ENCODE measurements around the gene ABCC1.
"Not testable (repeated sequence)": the region's sequence is repeated elsewhere in the genome, so short reads cannot be mapped to it uniquely, and the experiment has no call there.

ABCC1 gene

GRCh38 chr16:15949210-15950160, at the start of gene ABCC1:
Gene ABCC1, plus strand, starts transcription at chr16:15949616. Its CDS starts 136 bp downstream, at chr16:15949752.
- DNase-seq (peak; percentile 74 to 77), ATAC-seq (peak; percentile 75)
- H3K4me3 Mint-ChIP-seq = peak within 1 kb of the TSS; percentile 99 to 100
- H3K4me1 Mint-ChIP-seq = peaks cover 63% of the 10 kb centered on the region
- no peaks in the 10 kb centered on the region for H3K9me3 Mint-ChIP-seq
- peak within 1 kb of the TSS; percentile 98 to 100 for H3K27ac Mint-ChIP-seq
- no peaks in the 10 kb centered on the region for H3K27me3 Mint-ChIP-seq

GRCh38 chr16:15900357-15900756, 49.1 kb upstream of the ABCC1 start:
- Mint-ChIP-seq H3K4me3 (no peak overlapping the region), H3K9me3 (no peaks in the 10 kb centered on the region), H3K27ac (no peak overlapping the region), H3K4me1 (peaks cover 29% of the 10 kb centered on the region), H3K27me3 (no peaks in the 10 kb centered on the region)
- no peak for DNase-seq
- ATAC-seq = no peak

DNA sequence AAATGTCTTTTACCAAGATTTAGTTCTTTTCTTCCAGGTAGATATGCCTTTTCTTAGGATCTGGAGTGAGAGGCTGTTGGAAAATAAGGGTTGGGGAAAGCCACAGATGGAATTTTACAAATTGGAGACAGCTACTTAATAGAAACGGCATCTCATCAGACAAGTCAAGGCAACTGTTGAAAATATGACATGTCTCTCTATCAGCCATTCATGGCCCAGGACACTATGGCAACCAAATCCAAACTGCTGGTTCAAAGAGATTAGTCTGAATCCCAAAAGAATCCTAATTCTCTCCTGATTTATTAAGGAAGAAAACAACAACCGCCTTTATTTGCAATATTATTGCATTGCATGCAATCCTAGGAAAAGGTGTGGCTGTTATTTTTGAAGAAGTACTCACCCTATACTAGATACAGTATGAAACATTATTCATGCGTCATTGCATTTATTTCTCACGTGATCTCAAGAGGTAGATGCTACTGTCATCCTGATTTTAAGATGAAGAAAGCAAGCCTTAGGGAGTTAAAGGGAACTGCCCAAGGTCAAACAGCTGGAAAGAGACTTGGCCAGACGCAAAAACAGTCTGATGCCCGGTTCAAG, 48.4 kb upstream of the ABCC1 start:
- DNase-seq (no peak), ATAC-seq (no peak)
- Mint-ChIP-seq H3K27ac (no peak overlapping the region), H3K4me3 (no peak overlapping the region), H3K27me3 (no peaks in the 10 kb centered on the region), H3K4me1 (peaks cover 29% of the 10 kb centered on the region), H3K9me3 (no peaks in the 10 kb centered on the region)

GRCh38 chr16:15903960-15904359, 45.5 kb upstream of the ABCC1 start:
- peaks cover 0 to 4% of the 10 kb centered on the region in 2 donors for H3K9me3 Mint-ChIP-seq
- H3K4me1 Mint-ChIP-seq = peaks cover 9% of the 10 kb centered on the region
- H3K4me3 Mint-ChIP-seq = no peak overlapping the region
- ATAC-seq (no peak), DNase-seq (no peak)
- no peak overlapping the region for H3K27ac Mint-ChIP-seq
- no peaks in the 10 kb centered on the region for H3K27me3 Mint-ChIP-seq

GRCh38 chr16:15906439-15906838, 43.0 kb upstream of the ABCC1 start:
- Mint-ChIP-seq H3K4me1 (no peaks in the 10 kb centered on the region), H3K27ac (no peak overlapping the region), H3K9me3 (peaks cover 0 to 4% of the 10 kb centered on the region in 2 donors), H3K27me3 (no peaks in the 10 kb centered on the region), H3K4me3 (no peak overlapping the region)
- no peak for DNase-seq
- ATAC-seq = no peak

GRCh38 chr16:15907863-15908478, 41.4 kb upstream of the ABCC1 start:
- Mint-ChIP-seq H3K27me3 (no peaks in the 10 kb centered on the region), H3K4me1 (peaks cover 8% of the 10 kb centered on the region), H3K9me3 (peaks cover 0 to 4% of the 10 kb centered on the region in 2 donors), H3K27ac (no peak overlapping the region), H3K4me3 (no peak overlapping the region)
- DNase-seq = peak; percentile 19 to 53
- ATAC-seq = peak; percentile 91

- no peak for ATAC-seq
- Mint-ChIP-seq H3K27me3 (no peaks in the 10 kb centered on the region), H3K4me1 (peaks cover 10% of the 10 kb centered on the region), H3K9me3 (peaks cover 0 to 4% of the 10 kb centered on the region in 2 donors), H3K4me3 (no peak overlapping the region), H3K27ac (no peak overlapping the region)
- DNase-seq = no peak
Observed at GRCh38 chr16:15911198-15911597, 38.2 kb upstream of the ABCC1 start.

DNA sequence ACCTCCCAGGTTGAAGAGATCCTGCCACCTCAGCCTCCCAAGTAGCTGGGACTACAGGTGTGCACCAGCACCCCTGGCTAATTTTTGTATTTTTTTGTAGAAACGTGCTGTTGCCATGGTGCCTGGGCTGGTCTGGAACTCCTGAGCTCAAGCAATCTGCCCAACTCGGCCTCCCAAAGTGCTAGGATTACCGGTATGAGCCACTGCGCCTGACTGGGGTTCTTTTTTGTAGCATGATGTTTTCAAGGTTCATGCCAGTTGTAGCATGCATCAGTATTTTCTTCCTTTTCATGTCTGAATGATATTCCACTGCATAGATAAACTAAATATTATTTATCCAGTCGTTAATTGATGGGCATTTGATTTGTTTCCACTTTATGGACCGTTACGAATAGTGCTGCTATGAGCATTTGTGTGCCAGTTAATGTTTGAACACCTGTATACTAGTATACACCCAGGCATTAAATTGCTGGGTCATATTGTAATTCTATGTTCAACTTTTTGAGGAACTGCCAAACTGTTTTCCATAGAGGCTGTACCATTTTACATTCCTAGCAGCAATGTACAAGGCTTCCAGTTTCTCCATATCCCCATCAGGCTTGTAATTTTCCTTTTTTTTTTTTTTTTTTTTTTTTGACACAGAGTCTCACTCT, 36.2 kb upstream of the ABCC1 start:
- peaks cover 10% of the 10 kb centered on the region for H3K4me1 Mint-ChIP-seq
- peak overlapping the region; percentile 70 to 71 for H3K4me3 Mint-ChIP-seq
- DNase-seq (no peak), ATAC-seq (no peak)
- H3K27ac Mint-ChIP-seq = peak overlapping the region; percentile 86 to 90
- no peaks in the 10 kb centered on the region for H3K9me3 Mint-ChIP-seq
- no peaks in the 10 kb centered on the region for H3K27me3 Mint-ChIP-seq

DNA sequence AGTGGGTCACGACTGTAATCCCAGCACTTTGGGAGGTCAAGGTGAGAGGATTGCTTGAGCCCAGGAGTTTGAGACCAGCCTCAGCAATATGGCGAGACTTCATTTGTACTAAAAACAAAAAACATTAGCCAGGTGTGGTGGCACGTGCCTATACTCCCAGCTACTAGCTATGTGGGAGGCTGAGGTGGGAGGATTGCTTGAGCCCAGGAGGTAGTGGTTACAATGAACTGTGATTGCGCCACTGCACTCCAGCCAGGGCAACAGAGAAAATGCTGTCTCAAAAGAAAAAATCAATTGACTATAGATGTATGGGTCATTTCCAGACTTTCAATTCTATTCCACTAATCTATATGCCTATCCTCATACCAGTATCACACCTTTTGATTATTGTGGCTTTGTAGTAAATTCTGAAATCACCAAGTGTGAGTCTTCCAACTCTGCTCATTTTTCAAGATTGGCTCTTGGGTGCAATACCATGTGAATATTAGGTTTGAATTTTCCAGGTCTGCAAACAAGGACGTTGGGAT, 33.8 kb upstream of the ABCC1 start:
- Mint-ChIP-seq H3K4me1 (peaks cover 10% of the 10 kb centered on the region), H3K4me3 (no peak overlapping the region), H3K9me3 (no peaks in the 10 kb centered on the region), H3K27me3 (no peaks in the 10 kb centered on the region), H3K27ac (no peak overlapping the region)
- peak; percentile 59 for ATAC-seq
- no peak for DNase-seq

DNA sequence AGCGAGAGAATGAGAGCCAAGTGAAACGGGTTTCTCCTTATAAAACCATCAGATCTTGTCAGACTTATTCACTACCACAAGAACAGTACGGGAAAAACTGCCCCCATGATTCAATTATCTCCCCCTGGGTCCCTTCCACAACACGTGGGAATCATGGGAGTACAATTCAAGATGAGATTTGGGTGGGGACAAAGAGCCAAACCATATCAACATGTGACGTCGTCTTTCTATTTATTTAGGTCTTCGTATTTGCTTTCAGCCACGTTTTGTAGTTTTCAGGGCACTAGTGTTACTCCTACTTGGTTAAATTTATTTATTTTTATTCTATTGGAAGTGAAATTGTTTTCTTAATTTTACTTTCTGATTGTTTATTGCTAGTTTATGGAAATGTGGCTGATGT, 33.1 kb upstream of the ABCC1 start:
- DNase-seq (no peak), ATAC-seq (no peak)
- no peaks in the 10 kb centered on the region for H3K27me3 Mint-ChIP-seq
- H3K4me3 Mint-ChIP-seq = no peak overlapping the region
- no peak overlapping the region for H3K27ac Mint-ChIP-seq
- peaks cover 10% of the 10 kb centered on the region for H3K4me1 Mint-ChIP-seq
- H3K9me3 Mint-ChIP-seq = no peaks in the 10 kb centered on the region

- DNase-seq, H3K4me3 Mint-ChIP-seq, H3K9me3 Mint-ChIP-seq, H3K27ac Mint-ChIP-seq, ATAC-seq, H3K27me3 Mint-ChIP-seq, H3K4me1 Mint-ChIP-seq: not testable (repeated sequence)
Observed at GRCh38 chr16:15918314-15918713, 31.1 kb upstream of the ABCC1 start.

- no peak for DNase-seq
- Mint-ChIP-seq H3K27me3 (no peaks in the 10 kb centered on the region), H3K9me3 (no peaks in the 10 kb centered on the region), H3K4me3 (no peak overlapping the region), H3K27ac (no peak overlapping the region), H3K4me1 (no peaks in the 10 kb centered on the region)
- no peak for ATAC-seq
Observed at GRCh38 chr16:15919331-15919730, 30.1 kb upstream of the ABCC1 start.

DNA sequence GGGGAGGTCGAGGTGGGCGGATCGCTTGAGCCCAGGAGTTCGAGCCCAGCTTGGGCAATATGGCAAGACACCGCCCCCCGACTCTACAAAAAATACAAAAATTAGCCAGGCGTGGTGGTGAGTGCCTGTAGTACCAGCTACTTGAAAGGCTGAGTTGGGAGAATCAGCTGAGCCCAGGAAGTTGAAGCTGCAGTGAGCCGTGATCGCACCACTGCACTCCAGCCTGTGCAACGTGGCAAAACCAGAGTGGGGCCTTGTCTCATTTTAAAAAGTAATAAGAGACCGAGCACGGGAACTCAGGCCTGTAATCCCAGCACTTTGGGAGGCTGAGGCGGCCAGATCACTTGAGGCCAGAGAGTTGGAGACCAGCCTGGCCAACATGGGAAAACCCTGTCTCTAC, 24.4 kb upstream of the ABCC1 start:
- Mint-ChIP-seq H3K9me3 (no peaks in the 10 kb centered on the region), H3K27ac (no peak overlapping the region), H3K4me1 (no peaks in the 10 kb centered on the region), H3K27me3 (no peaks in the 10 kb centered on the region), H3K4me3 (no peak overlapping the region)
- DNase-seq (no peak), ATAC-seq (no peak)

DNA sequence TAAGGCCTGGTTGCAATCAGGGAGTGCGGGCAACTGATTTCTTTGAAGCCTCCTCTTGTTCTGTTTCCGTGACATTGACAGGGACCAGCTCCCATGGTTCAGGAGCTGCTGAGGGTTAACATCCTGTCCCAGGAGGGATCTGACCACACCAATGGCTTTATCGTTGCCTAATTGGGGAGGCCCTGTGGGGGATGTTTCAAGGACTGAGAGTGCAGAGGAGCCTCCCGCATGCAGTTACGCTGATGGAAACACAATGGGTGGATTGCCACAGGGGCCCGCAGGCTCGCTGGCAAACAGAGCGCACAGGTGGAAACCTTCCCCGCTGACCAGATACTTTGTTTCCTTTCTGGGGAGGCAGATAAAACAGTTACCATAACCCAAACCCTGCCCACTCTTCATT, 23.8 kb upstream of the ABCC1 start:
- Mint-ChIP-seq H3K27ac (no peak overlapping the region), H3K4me1 (no peaks in the 10 kb centered on the region), H3K27me3 (no peaks in the 10 kb centered on the region), H3K9me3 (no peaks in the 10 kb centered on the region), H3K4me3 (no peak overlapping the region)
- no peak for ATAC-seq
- no peak for DNase-seq

- Mint-ChIP-seq H3K27me3 (no peaks in the 10 kb centered on the region), H3K4me3 (no peak overlapping the region), H3K4me1 (no peaks in the 10 kb centered on the region), H3K9me3 (no peaks in the 10 kb centered on the region), H3K27ac (no peak overlapping the region)
- no peak for ATAC-seq
- no peak for DNase-seq
Observed at GRCh38 chr16:15928261-15929104, 20.9 kb upstream of the ABCC1 start.
